ENCODE results near the gene TMEM200C.

TMEM200C gene

DNA sequence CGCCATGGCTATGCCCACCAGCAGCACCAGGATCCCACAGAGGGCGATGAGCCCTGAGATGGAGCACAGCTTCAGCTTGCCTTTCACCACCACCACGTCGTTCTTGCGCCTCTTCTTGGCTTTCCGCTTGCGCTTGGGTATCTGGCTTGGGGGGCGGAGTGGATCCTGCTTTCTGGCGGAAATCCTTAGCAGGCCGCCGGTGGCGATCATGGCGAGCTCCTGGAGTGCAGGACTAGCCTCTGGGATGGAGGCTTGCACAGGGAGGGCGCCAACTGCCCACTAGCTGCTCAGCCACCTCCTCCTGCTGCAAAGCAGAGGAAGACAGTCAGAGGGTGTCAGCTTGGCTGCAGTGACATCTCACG is 3.5 kb downstream of the TMEM200C start:
- Histone ChIP-seq H3K4me1 (ENCODE audit: control insufficient read depth, low read depth, low read length) (peaks cover 4% of the 10 kb centered on the region), H3K4me3 (ENCODE audit: low read length) (no peak overlapping the region), H3K23ac (ENCODE audit: low read length) (peak overlapping the region; percentile 31), H3K79me2 (ENCODE audit: control insufficient read depth, insufficient read depth, low read length) (no peaks in the 10 kb centered on the region), H3K4ac (ENCODE audit: low read depth, low read length) (no peak overlapping the region), H3K18ac (ENCODE audit: low read length) (no peak overlapping the region), H3K56ac (ENCODE audit: low read length) (no peak overlapping the region), H4K8ac (ENCODE audit: low read depth, low read length) (no peak overlapping the region), H3K9ac (ENCODE audit: low read length) (no peak overlapping the region), H3K79me1 (ENCODE audit: low read length) (peaks cover 2% of the 10 kb centered on the region), H3K36me3 (ENCODE audit: control insufficient read depth, insufficient read depth, low read length) (no peaks in the 10 kb centered on the region), H3K27me3 (ENCODE audit: insufficient read depth, low read length, poor library complexity) (no peaks in the 10 kb centered on the region), H3K4me2 (ENCODE audit: low read length) (no peak overlapping the region), H4K5ac (ENCODE audit: low read length) (no peak overlapping the region), H2BK15ac (replicated peaks; ENCODE audit: low read depth) (no peak overlapping the region), H2AK5ac (ENCODE audit: low read length) (no peak overlapping the region), H2BK5ac (ENCODE audit: low read length) (no peak overlapping the region), H3K27ac (ENCODE audit: low read depth, low read length) (no peak overlapping the region), H2BK120ac (ENCODE audit: low read depth, low read length) (no peak overlapping the region)
- no CpG with 5 or more reads among the region's 15 CpGs for WGBS (ENCODE audit: extremely low coverage, insufficient coverage, low lambda C conversion rate)
- DNase-seq: no peak

DNA sequence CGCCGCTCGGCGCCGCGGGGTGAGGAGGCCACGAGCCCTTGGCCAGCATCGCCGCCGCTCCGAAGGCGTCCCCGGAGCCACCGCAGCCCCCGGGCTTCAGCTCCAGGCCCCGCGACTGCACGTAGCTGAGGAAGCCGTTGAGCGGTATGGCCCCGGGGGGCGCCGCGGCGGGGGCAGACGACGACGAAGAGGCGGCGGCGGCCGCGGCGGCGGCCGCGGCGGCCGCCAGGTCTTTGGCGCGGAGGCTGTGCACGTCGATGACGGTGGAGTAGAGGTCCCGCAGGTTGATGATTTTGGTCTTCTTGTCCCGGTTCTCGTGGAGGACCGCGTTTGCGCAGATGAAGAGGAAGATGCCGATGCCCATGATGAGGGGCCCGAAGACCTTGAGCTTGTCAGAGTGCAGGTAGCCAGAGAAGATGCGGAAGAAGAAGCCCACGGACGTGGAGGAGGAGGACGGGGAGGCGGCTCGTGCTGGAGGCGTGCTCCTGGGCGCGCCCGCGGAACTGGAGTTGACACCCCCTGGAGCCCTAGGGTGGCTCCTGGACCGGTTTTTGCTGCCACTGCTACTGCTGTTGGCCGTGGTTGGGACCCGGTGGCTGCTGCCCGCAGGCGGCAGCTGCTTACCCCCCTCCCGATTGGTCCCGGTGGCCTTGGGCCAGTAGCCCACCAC is 4.0 kb downstream of the TMEM200C start:
- Histone ChIP-seq H3K18ac (ENCODE audit: low read length) (peak overlapping the region; percentile 82), H3K4me1 (ENCODE audit: control insufficient read depth, low read depth, low read length) (peaks cover 2% of the 10 kb centered on the region), H4K5ac (ENCODE audit: low read length) (no peak overlapping the region), H3K9ac (ENCODE audit: low read length) (peak overlapping the region; percentile 76), H3K4me3 (ENCODE audit: low read length) (no peak overlapping the region), H3K79me2 (ENCODE audit: control insufficient read depth, insufficient read depth, low read length) (no peaks in the 10 kb centered on the region), H3K4ac (ENCODE audit: low read depth, low read length) (no peak overlapping the region), H3K23ac (ENCODE audit: low read length) (no peak overlapping the region), H2BK5ac (ENCODE audit: low read length) (no peak overlapping the region), H4K8ac (ENCODE audit: low read depth, low read length) (no peak overlapping the region), H3K36me3 (ENCODE audit: control insufficient read depth, insufficient read depth, low read length) (no peaks in the 10 kb centered on the region), H3K27ac (ENCODE audit: low read depth, low read length) (no peak overlapping the region), H3K79me1 (ENCODE audit: low read length) (peaks cover 2% of the 10 kb centered on the region), H2BK120ac (ENCODE audit: low read depth, low read length) (no peak overlapping the region), H3K56ac (ENCODE audit: low read length) (peak overlapping the region; percentile 87), H2AK5ac (ENCODE audit: low read length) (no peak overlapping the region), H2BK15ac (replicated peaks; ENCODE audit: low read depth) (no peak overlapping the region), H3K4me2 (ENCODE audit: low read length) (peak overlapping the region; percentile 78), H3K27me3 (ENCODE audit: insufficient read depth, low read length, poor library complexity) (no peaks in the 10 kb centered on the region)
- DNase-seq: no peak
- WGBS (ENCODE audit: extremely low coverage, insufficient coverage, low lambda C conversion rate): no CpG with 5 or more reads among the region's 70 CpGs

DNA sequence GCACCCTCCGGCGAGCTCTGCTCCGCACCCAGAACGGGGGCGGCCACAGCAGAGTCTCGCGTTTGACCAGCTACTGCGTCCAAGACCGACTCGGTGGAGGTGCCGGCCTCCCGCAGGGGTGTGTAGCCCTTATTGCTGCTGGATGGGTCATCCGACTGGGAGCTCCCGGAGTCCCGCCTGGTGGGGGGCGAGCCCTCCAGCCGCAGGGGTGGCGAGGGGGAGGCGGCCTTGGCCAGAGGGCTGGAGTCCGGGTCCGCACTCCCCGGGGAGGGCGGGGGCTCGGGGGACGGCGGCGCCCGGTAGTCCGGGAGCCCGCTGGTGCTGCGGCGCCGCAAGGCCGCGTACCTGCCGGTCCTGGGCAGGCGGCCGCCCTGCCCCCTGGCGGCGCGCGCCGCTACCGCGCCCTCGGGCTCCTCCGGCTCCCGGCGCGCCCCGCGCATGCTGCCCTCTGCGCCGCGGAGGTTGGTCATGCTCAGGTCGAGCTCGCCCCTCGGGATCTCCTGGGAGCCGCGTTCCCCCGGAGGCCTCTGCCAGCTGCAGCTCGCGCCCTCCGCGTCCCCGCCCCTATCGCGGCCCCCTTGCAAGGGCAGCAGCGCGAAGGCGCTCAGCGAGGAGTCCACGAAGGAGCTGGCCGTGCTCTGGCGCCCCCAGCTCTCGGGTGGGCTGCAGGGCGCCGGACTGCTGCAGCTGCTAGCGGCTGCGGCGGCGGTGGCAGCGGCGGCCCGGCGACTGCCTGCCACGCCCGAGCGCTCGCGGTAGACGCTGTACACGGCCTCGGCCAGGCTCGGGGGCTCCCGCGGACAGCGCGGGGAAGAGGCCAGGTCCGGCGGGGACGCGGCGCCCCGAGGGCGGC is 4.8 kb downstream of the TMEM200C start:
- Histone ChIP-seq H3K4ac (ENCODE audit: low read depth, low read length) (no peak overlapping the region), H3K18ac (ENCODE audit: low read length) (peak overlapping the region; percentile 82), H4K8ac (ENCODE audit: low read depth, low read length) (no peak overlapping the region), H2BK5ac (ENCODE audit: low read length) (no peak overlapping the region), H3K79me1 (ENCODE audit: low read length) (peaks cover 2% of the 10 kb centered on the region), H3K9ac (ENCODE audit: low read length) (peak overlapping the region; percentile 76), H3K79me2 (ENCODE audit: control insufficient read depth, insufficient read depth, low read length) (no peaks in the 10 kb centered on the region), H3K36me3 (ENCODE audit: control insufficient read depth, insufficient read depth, low read length) (no peaks in the 10 kb centered on the region), H2AK5ac (ENCODE audit: low read length) (no peak overlapping the region), H3K4me2 (ENCODE audit: low read length) (peak overlapping the region; percentile 78), H2BK120ac (ENCODE audit: low read depth, low read length) (no peak overlapping the region), H3K27me3 (ENCODE audit: insufficient read depth, low read length, poor library complexity) (no peaks in the 10 kb centered on the region), H3K56ac (ENCODE audit: low read length) (peak overlapping the region; percentile 87), H3K4me1 (ENCODE audit: control insufficient read depth, low read depth, low read length) (peaks cover 2% of the 10 kb centered on the region), H2BK15ac (replicated peaks; ENCODE audit: low read depth) (no peak overlapping the region), H3K23ac (ENCODE audit: low read length) (no peak overlapping the region), H3K4me3 (ENCODE audit: low read length) (peak overlapping the region; percentile 49), H3K27ac (ENCODE audit: low read depth, low read length) (no peak overlapping the region), H4K5ac (ENCODE audit: low read length) (no peak overlapping the region)
- WGBS (ENCODE audit: extremely low coverage, insufficient coverage, low lambda C conversion rate): no CpG with 5 or more reads among the region's 106 CpGs
- DNase-seq: peak; percentile 79

DNA sequence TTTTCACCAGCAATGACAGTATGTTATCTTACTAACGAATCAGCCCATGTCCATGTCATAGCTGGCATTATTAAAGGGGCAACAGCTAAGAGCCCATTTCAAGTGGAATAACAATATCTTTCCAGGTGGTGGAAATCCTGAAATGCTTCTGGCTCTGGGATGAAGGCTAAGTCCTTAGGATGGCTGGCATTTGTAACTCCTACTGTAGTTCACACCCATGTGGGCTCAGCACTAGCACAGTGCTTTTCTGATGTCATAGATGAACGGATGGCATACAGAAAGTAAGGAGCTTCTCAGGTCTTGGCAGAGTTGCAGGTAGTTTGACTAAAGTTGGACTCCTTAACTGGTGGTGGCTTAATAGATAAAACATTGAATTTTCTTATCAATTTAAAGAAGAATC is 10.0 kb downstream of the TMEM200C start:
- H3K79me1 ChIP-seq (ENCODE audit: low read length): no peaks in the 10 kb centered on the region
- H3K56ac ChIP-seq (ENCODE audit: low read length): no peak overlapping the region
- H2BK15ac ChIP-seq (replicated peaks; ENCODE audit: low read depth): no peak overlapping the region
- H3K4me2 ChIP-seq (ENCODE audit: low read length): no peak overlapping the region
- H2BK120ac ChIP-seq (ENCODE audit: low read depth, low read length): no peak overlapping the region
- no peak overlapping the region for H3K9ac ChIP-seq (ENCODE audit: low read length)
- DNase-seq: no peak
- no peak overlapping the region for H4K8ac ChIP-seq (ENCODE audit: low read depth, low read length)
- no peak overlapping the region for H2AK5ac ChIP-seq (ENCODE audit: low read length)
- no CpG with 5 or more reads among the region's 2 CpGs for WGBS (ENCODE audit: extremely low coverage, insufficient coverage, low lambda C conversion rate)
- H4K5ac ChIP-seq (ENCODE audit: low read length): no peak overlapping the region
- H3K4me3 ChIP-seq (ENCODE audit: low read length): no peak overlapping the region
- H3K23ac ChIP-seq (ENCODE audit: low read length): no peak overlapping the region
- no peak overlapping the region for H3K27ac ChIP-seq (ENCODE audit: low read depth, low read length)
- no peak overlapping the region for H3K18ac ChIP-seq (ENCODE audit: low read length)
- H3K27me3 ChIP-seq (ENCODE audit: insufficient read depth, low read length, poor library complexity): no peaks in the 10 kb centered on the region
- H2BK5ac ChIP-seq (ENCODE audit: low read length): no peak overlapping the region
- H3K4me1 ChIP-seq (ENCODE audit: control insufficient read depth, low read depth, low read length): no peaks in the 10 kb centered on the region
- H3K4ac ChIP-seq (ENCODE audit: low read depth, low read length): no peak overlapping the region
- H3K79me2 ChIP-seq (ENCODE audit: control insufficient read depth, insufficient read depth, low read length): no peaks in the 10 kb centered on the region
- no peaks in the 10 kb centered on the region for H3K36me3 ChIP-seq (ENCODE audit: control insufficient read depth, insufficient read depth, low read length)

DNA sequence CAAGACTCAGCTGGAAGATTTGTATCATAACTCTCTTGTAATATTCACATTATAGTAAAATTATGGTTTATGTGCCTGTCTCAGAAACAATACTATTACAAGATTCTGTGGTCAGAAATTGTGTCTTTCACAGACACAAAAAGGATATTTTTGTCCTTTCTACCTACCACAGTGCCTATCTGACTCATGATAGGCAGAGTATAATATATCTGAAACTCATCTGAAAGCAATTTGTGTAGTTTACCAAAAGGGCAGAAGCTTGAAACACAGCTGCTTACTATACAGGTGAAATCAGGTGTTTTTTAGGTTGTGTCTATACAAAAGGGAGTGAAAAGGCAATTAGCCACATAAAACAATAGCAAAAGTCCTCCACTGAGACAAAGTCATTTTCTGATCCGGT is 10.9 kb downstream of the TMEM200C start:
- H3K27ac ChIP-seq (ENCODE audit: low read depth, low read length): no peak overlapping the region
- no peak overlapping the region for H3K56ac ChIP-seq (ENCODE audit: low read length)
- no peak overlapping the region for H3K4ac ChIP-seq (ENCODE audit: low read depth, low read length)
- no CpG with 5 or more reads among the region's 1 CpG for WGBS (ENCODE audit: extremely low coverage, insufficient coverage, low lambda C conversion rate)
- H3K4me2 ChIP-seq (ENCODE audit: low read length): no peak overlapping the region
- H2BK15ac ChIP-seq (replicated peaks; ENCODE audit: low read depth): no peak overlapping the region
- H3K79me2 ChIP-seq (ENCODE audit: control insufficient read depth, insufficient read depth, low read length): no peaks in the 10 kb centered on the region
- no peak overlapping the region for H4K5ac ChIP-seq (ENCODE audit: low read length)
- no peak overlapping the region for H2BK5ac ChIP-seq (ENCODE audit: low read length)
- H2BK120ac ChIP-seq (ENCODE audit: low read depth, low read length): no peak overlapping the region
- H3K27me3 ChIP-seq (ENCODE audit: insufficient read depth, low read length, poor library complexity): no peaks in the 10 kb centered on the region
- no peaks in the 10 kb centered on the region for H3K79me1 ChIP-seq (ENCODE audit: low read length)
- no peak overlapping the region for H2AK5ac ChIP-seq (ENCODE audit: low read length)
- no peak overlapping the region for H3K4me3 ChIP-seq (ENCODE audit: low read length)
- no peak overlapping the region for H3K23ac ChIP-seq (ENCODE audit: low read length)
- H3K9ac ChIP-seq (ENCODE audit: low read length): no peak overlapping the region
- H4K8ac ChIP-seq (ENCODE audit: low read depth, low read length): no peak overlapping the region
- no peak for DNase-seq
- no peak overlapping the region for H3K18ac ChIP-seq (ENCODE audit: low read length)
- H3K4me1 ChIP-seq (ENCODE audit: control insufficient read depth, low read depth, low read length): no peaks in the 10 kb centered on the region
- no peaks in the 10 kb centered on the region for H3K36me3 ChIP-seq (ENCODE audit: control insufficient read depth, insufficient read depth, low read length)
